GM18507 (cell line): Measurements from ENCODE around the gene CTDP1.
"Not testable (repeated sequence)": the region's sequence is repeated elsewhere in the genome, so short reads cannot be mapped to it uniquely, and the experiment has no call there.

Source experiments
- DNase-seq: peaks from one replicate; pipeline ENCODE4 v3.0.0; 2011; ENCODE audit warnings: low read depth; ENCODE audit not compliant: insufficient read length; ENCODE audit errors: extremely low spot score
- FAIRE-seq: peaks from 2 replicates; lab custom pipeline; 2011; peaks lifted over from hg19 to GRCh38; lab: Jason Lieb, UNC

The CTDP1 gene

DNA sequence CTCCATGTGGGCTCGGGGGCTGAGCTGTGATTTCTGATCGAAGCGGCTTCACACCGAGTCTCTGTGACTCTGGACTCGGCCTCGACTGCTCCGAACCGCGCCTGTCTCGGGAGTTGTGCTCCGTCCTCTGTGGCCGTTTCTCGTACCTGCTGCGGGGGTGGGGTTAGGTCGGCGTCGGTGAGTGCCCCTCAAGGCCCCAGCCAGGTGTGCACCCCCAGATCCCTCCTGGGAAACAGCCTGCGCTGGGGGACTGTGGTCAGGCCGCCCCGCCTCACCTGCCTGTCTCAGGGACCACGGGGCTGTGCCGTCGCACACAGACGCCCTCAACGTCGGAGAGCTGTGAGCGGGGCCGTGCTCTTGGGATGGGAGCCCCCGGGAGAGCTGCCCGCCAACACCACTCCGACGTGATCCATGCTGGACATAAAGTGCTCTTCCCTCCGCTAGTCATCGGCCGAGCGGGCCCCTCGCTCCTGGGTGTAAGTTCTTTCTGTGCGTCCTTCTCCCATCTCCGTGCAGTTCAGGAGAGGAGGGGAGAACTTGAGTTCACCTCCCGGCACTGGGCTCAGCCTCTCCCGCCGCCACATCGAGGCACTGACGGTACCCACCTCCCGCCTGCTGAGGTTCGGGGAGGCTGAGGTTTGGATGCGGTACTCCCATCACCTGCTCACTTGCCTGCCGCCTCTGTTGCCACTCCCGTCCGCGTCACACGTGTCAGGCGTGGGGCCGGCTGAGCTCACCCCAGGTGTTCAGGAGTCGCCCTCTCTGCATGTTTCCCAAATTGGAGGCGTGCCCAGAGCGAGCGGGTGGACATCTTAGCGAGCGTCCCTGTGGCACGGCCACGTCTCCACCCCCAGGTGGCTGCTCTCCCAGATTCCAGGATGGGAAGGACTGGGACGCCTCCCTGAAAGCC, 55.7 kb downstream of the CTDP1 start:
- no peak for FAIRE-seq
- no peak for DNase-seq

GRCh38 chr18:79736230-79736629, 56.6 kb downstream of the CTDP1 start:
- DNase-seq: no peak
- no peak for FAIRE-seq

GRCh38 chr18:79736846-79737245, 57.2 kb downstream of the CTDP1 start:
- FAIRE-seq (no peak), DNase-seq (no peak)

- FAIRE-seq: no peak
- DNase-seq: no peak
Measured at GRCh38 chr18:79737426-79737825, 57.8 kb downstream of the CTDP1 start.

GRCh38 chr18:79738041-79738461, 58.4 kb downstream of the CTDP1 start:
- DNase-seq: no peak
- no peak for FAIRE-seq

GRCh38 chr18:79738581-79739439, 59.2 kb downstream of the CTDP1 start:
- FAIRE-seq: no peak

DNA sequence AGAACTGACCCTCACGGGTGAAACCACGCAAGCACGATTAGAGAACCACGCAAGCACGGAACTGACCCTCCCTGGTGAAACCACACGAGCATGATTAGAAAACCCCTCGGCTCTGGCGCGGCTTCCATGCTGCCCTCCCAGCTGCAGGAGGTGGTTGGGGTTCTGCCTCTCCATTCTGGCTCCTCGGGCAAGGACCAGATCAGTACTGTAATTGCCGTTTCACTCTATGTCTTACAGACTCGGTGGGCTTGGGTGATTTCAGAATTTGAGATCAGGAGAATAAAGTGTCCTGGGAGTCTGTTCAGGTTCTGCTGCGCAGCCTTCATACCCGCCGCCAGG, 59.8 kb downstream of the CTDP1 start:
- no peak for DNase-seq
- FAIRE-seq: no peak

More at GRCh38 chr18:79738581-79739439, 59.2 kb downstream of the CTDP1 start:
- no peak for DNase-seq

DNA sequence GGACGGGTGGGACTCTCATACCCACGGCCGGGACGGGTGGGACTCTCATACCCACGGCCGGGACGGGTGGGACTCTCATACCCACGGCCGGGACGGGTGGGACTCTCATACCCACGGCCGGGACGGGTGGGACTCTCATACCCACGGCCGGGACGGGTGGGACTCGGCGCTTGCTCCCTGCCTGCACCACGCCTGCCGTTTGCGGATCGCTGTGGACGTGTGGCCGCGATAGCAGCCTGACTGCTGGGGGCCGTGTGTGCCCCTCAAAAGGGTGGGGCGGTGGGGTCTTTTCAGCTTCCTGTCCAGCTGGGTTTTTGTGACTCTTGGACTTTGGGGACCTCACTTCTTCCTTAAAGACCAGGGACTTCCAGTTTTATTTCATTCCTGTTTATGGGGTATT, 60.4 kb downstream of the CTDP1 start:
- DNase-seq, FAIRE-seq: not testable (repeated sequence)

DNA sequence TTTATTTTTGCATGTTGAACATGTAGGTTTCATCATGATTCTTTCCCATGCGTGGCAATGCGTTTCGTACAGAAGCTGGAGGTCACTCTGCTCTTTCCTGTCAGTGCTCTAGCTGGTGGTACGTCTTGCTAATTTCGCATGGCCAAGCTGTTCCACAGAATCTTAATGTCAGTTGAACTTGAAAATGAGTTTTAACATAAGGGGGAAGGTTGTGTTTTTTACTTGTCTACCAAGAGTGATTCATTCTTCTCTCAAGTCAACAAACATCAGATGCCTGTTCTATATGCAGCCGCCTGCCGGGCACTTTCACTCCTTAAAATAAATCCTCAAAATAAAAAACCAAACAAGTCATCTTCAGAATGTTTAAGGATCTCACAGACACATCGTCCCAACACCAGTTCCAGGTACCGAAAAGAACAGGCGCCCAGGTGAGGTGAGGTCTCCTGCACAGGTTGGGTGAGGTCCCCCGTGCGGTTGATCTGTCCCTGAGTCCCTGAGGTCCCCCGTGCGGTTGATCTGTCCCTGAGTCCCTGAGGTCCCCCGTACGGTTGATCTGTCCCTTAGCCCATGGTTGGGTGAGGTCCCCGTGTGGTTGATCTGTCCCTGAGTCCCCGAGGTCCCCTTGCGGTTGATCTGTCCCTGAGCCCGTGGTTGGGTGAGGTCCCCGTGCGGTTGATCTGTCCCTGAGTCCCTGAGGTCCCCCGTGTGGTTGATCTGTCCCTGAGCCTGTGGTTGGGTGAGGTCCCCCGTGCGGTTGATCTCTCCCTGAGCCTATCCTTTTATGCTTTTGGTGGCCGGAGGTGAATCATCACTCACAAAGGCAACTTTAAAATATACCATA, 61.1 kb downstream of the CTDP1 start:
- DNase-seq (no peak), FAIRE-seq (no peak)

DNA sequence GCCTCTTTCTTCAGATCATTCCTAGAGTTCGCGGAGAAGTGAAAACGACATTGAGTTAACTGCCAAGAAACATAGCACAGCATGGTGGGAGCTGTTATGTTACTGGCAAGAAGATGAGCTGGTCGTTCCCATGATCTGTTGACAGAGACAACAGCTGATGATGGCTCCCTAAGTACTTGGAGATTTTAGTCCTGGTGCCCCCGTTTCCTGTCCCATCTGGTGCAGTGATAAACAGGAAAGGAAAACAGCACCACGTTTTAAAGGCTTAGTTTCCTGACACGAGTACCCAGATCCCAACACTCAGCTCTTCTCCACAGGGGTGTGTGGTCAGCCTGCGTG, 61.7 kb downstream of the CTDP1 start:
- DNase-seq (no peak), FAIRE-seq (no peak)

DNA sequence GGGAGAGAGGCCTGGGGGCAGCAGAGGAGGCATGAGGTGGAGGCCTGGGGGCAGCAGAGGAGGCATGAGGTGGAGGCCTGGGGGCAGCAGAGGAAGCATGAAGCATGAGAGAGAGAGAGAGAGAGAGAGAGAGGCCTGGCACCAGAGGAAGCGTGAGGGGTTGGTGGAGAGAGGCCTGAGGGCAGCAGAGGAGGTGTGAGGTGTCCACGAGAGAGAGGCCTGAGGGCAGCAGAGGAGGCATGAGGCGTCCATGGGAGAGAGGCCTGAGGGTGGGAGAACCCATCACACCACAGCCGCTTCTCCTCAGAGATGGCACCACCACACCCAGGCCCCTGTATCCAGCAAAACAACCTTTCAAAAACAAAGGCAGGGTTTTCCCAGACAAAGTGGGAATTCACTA, 62.5 kb downstream of the CTDP1 start:
- no peak for FAIRE-seq

DNA sequence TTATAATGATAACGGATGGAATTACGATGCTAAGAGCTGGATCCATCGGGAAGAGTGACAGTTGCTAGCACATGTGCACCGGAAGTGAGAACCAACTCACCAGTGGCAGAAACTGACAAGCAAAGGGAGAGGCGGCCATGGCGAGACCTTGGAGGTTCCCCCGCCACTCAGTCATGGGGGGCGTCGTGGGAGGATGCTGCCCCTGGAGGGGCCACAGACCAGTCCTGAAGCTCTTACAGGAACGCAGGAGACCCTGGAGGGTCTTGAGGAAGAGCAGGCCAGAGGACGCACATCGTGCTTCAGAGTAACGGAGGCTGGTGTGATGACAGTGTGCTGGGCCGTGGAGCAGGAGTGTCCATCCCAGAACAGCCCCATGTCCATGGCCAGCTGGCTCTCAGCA, 65.0 kb downstream of the CTDP1 start:
- FAIRE-seq (no peak), DNase-seq (no peak)

More for the DNA sequence above, 62.5 kb downstream of the CTDP1 start:
- no peak for DNase-seq

DNA sequence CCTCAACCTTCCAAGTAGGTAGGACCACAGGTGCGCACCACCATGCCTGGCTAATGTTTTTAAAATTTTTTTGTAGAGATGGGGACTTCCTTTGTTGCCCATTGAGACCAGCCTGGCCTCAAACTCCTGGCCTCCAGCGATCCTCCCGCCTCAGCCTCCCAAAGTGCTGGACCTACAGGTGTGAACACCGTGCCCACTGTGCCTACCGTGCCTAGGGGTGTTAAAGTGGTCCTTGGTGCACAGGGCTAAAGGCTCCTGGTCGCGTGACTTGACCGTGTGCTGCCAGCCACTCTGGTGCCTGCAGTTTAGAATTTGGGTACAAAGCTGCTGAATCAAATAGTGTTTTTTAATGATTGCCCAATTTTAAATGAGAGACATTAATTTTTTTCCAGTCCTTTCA, 67.1 kb downstream of the CTDP1 start:
- DNase-seq: no peak
- no peak for FAIRE-seq

GRCh38 chr18:79747156-79747845, 67.7 kb downstream of the CTDP1 start:
- DNase-seq (no peak), FAIRE-seq (no peak)

DNA sequence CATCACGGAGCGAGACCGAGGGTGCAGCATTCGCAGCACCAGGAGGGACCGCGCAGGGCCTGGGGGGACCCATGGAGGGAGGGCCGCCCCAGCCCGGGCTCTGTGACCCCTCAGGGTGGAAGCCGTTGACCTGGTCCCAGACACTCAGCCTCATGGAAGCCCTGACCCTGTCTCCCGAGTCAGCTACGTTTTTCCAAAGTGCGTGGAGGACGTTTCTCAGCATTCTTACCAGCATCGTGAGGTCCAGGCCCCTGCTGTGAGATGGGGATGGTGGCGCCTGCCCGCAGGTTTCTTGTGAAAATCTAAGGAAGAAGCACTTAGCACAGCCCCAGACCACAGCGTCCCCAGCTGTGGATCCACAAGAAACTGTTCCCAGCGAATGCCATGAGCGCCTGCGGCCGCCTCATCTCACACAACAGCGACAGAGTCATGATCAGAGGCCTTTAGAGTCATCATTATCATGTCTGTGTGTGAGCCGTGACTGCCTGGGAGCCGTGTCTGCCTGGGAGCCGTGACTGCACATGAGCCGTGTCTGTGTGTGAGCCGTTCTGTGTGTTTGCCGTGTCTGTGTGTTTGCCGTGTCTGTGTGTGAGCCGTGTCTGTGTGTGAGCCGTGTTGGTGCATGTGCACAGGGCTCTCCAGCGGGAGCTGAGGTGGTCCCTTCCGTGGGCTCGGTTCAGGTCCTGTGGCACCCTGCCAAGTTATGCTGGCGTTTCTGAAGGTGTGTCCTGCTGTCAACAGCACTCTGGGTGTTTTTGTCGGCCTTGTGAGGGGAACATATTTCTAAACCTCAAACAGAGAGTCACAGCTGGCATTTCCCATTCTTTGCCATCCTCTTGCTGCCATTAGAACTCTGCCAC, 68.9 kb downstream of the CTDP1 start:
- FAIRE-seq (no peak), DNase-seq (no peak)

GRCh38 chr18:79749251-79750191, 69.9 kb downstream of the CTDP1 start:
- no peak for FAIRE-seq
- no peak for DNase-seq

DNA sequence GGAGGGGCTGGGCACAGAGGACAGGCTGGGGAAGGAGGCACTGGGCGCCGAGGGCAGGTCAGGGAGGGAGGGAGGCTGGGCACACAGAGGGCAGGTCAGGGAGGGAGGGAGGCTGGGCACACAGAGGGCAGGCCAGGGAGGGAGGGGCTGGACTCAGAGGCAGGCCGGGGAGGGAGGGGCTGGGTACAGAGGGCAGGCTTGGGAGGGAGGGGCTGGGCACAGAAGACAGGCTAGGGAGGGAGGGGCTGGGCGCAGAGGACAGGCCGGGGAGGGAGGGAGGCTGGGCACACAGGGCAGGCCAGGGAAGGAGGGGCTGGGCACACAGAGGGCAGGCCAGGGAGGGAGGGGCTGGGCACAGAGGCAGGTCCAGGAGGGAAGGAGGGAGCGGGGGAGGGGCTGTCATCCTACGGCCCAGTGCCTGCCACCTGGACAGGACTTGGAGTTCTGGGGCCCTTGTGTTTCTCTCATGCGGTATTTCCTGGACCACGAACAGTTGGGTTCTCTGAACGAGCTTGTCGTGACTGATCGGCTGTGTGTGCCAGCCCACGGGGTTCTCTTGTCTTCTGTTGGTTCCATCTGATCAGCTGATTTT, 71.5 kb downstream of the CTDP1 start:
- FAIRE-seq: no peak
- DNase-seq: no peak
